ENCODE results near the gene BAZ2A.
"Not testable (repeated sequence)": the region's sequence is repeated elsewhere in the genome, so short reads cannot be mapped to it uniquely, and the experiment has no call there.

DNA sequence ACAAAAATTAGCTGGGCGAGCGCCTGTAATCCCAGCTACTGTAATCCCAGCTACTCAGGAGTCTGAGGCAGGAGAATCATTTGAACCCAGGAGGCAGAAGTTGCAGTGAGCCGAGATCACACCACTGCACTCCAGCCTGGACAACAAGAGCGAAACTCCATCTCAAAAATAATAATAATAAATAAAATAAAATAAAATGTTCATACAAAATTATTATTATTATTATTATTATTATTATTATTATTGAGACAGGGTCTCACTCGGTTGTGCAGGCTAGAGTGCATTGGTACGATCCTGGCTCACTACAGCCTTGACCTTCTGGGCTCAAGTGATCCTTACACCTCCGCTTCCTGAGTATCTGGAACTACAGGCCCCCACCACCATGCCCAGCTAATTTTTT is 52.9 kb downstream of the BAZ2A start:
- TF ChIP-seq, protein P1, sequence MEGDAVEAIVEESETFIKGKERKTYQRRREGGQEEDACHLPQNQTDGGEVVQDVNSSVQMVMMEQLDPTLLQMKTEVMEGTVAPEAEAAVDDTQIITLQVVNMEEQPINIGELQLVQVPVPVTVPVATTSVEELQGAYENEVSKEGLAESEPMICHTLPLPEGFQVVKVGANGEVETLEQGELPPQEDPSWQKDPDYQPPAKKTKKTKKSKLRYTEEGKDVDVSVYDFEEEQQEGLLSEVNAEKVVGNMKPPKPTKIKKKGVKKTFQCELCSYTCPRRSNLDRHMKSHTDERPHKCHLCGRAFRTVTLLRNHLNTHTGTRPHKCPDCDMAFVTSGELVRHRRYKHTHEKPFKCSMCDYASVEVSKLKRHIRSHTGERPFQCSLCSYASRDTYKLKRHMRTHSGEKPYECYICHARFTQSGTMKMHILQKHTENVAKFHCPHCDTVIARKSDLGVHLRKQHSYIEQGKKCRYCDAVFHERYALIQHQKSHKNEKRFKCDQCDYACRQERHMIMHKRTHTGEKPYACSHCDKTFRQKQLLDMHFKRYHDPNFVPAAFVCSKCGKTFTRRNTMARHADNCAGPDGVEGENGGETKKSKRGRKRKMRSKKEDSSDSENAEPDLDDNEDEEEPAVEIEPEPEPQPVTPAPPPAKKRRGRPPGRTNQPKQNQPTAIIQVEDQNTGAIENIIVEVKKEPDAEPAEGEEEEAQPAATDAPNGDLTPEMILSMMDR (IDR thresholded peaks at IDR 0.05), result not testable (repeated sequence)
- TF ChIP-seq POLR2AphosphoS5, POLR2A (IDR thresholded peaks at IDR 0.05): not testable (repeated sequence)

Measured in prostate gland (tissue), 2 donors.